ENCODE measurements around the gene ENTPD2. TPM values are rescaled to one million over a fixed set of nuclear protein-coding genes. Genes with fewer than 3 reads are reported as not detected.
A peak's percentile ranks its signal among the peaks of the same experiment; 100 is the strongest.
"Not testable (repeated sequence)": the region's sequence is repeated elsewhere in the genome, so short reads cannot be mapped to it uniquely, and the experiment has no call there.

The ENTPD2 gene
- total and polyA plus RNA-seq, 2 experiments from 2014 or later: 1.8 to 1.9 TPM

DNA sequence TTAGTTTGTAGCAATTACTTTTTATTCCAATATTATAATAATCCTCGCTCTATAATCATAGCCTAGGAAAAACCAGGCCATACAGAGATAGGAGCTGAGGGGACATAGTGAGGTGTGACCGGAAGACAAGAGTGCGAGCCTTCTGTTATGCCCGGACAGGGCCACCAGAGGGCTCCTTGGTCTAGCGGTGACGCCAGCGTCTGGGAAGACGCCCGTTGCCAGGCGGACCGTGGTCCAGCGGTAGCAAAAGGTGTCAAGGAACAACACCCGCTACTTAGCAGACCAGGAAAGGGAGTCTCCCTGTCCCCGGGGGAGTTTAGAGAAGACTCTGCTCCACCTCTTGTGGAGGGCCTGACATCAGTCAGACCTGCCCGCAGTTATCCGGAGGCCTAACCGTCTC lies 49.6 kb downstream of the ENTPD2 start:
- DNase-seq (ENCODE audit: low spot score); ATAC-seq; H3K27ac ChIP-seq (ENCODE audit: low read depth); H3K36me3 Mint-ChIP-seq (ENCODE audit: low read depth); H3K27me3 ChIP-seq (ENCODE audit: insufficient read depth); H2AFZ ChIP-seq; H3F3A ChIP-seq (replicated peaks; ENCODE audit: low read depth); H3K27me3 Mint-ChIP-seq (ENCODE audit: insufficient read depth, low read depth, poor library complexity); H3K9me2 ChIP-seq (ENCODE audit: insufficient read depth); H3K4me3 Mint-ChIP-seq; H3K4me2 ChIP-seq; H3K4me1 ChIP-seq (ENCODE audit: insufficient read depth); H3K4me3 ChIP-seq; H4K20me1 ChIP-seq (replicated peaks; ENCODE audit: insufficient read depth); H3K36me3 ChIP-seq (ENCODE audit: insufficient read depth); H3K79me2 ChIP-seq (replicated peaks; ENCODE audit: insufficient read depth); H3K27ac Mint-ChIP-seq; H3K4me1 Mint-ChIP-seq: not testable (repeated sequence)
- TF ChIP-seq CREB1 (CRISPR knock-in tag; IDR thresholded peaks at IDR 0.05; ENCODE audit: low read depth): peak; percentile 75
- TF ChIP-seq, protein P1, sequence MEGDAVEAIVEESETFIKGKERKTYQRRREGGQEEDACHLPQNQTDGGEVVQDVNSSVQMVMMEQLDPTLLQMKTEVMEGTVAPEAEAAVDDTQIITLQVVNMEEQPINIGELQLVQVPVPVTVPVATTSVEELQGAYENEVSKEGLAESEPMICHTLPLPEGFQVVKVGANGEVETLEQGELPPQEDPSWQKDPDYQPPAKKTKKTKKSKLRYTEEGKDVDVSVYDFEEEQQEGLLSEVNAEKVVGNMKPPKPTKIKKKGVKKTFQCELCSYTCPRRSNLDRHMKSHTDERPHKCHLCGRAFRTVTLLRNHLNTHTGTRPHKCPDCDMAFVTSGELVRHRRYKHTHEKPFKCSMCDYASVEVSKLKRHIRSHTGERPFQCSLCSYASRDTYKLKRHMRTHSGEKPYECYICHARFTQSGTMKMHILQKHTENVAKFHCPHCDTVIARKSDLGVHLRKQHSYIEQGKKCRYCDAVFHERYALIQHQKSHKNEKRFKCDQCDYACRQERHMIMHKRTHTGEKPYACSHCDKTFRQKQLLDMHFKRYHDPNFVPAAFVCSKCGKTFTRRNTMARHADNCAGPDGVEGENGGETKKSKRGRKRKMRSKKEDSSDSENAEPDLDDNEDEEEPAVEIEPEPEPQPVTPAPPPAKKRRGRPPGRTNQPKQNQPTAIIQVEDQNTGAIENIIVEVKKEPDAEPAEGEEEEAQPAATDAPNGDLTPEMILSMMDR (conservative IDR thresholded peaks at IDR 0.05; ENCODE audit: low read depth in 2 of 2): peak; percentile 50 to 55
- H3K9me3 Mint-ChIP-seq: peaks cover 19% of the 10 kb centered on the region

GRCh38 chr9:137002646-137003041 lies 51.2 kb downstream of the ENTPD2 start:
- Histone ChIP-seq H3K36me3 (ENCODE audit: insufficient read depth) (no peaks in the 10 kb centered on the region), H4K20me1 (replicated peaks; ENCODE audit: insufficient read depth) (no peaks in the 10 kb centered on the region), H3K9me2 (ENCODE audit: insufficient read depth) (no peaks in the 10 kb centered on the region), H3K27ac (ENCODE audit: low read depth) (no peak overlapping the region), H2AFZ (no peak overlapping the region), H3F3A (replicated peaks; ENCODE audit: low read depth) (no peaks in the 10 kb centered on the region), H3K79me2 (replicated peaks; ENCODE audit: insufficient read depth) (no peaks in the 10 kb centered on the region), H3K4me2 (no peak overlapping the region), H3K27me3 (ENCODE audit: insufficient read depth) (peaks cover 3% of the 10 kb centered on the region; the same call in 1 of the 2 replicates), H3K4me1 (ENCODE audit: insufficient read depth) (no peaks in the 10 kb centered on the region), H3K4me3 (no peak overlapping the region)
- DNase-seq (ENCODE audit: low spot score): no peak
- H3K36me3 Mint-ChIP-seq (ENCODE audit: low read depth): peaks cover 6% of the 10 kb centered on the region; the same call in 2 of the 3 replicates
- ATAC-seq: no peak
- H3K27ac Mint-ChIP-seq: no peak overlapping the region
- peaks cover under 1% of the 10 kb centered on the region; the same call in 2 of the 3 replicates for H3K4me1 Mint-ChIP-seq
- H3K9me3 Mint-ChIP-seq: peaks cover 19% of the 10 kb centered on the region
- no peak overlapping the region for H3K4me3 Mint-ChIP-seq
- peaks cover 6% of the 10 kb centered on the region for H3K27me3 Mint-ChIP-seq (ENCODE audit: insufficient read depth, low read depth, poor library complexity)
- TF ChIP-seq, protein P1 (conservative IDR thresholded peaks at IDR 0.05; ENCODE audit: low read depth in 2 of 2): no peak
- TF ChIP-seq JUNB (IDR thresholded peaks at IDR 0.05; ENCODE audit: unreplicated experiment) (no peak), CREB1 (CRISPR knock-in tag; IDR thresholded peaks at IDR 0.05; ENCODE audit: low read depth) (no peak), EZH2 (IDR thresholded peaks at IDR 0.05; ENCODE audit: low read depth, unreplicated experiment) (no peak), POLR2AphosphoS5 (IDR thresholded peaks at IDR 0.05; ENCODE audit: low read depth) (no peak), EZH2phosphoT487 (IDR thresholded peaks at IDR 0.05; ENCODE audit: unreplicated experiment) (no peak), NANOG (IDR thresholded peaks at IDR 0.05; ENCODE audit: borderline replicate concordance) (no peak), ZNF114 (CRISPR knock-in tag; IDR thresholded peaks at IDR 0.05) (no peak), STAT1 (IDR thresholded peaks at IDR 0.05; ENCODE audit: unreplicated experiment) (no peak), ZNF331 (CRISPR knock-in tag; IDR thresholded peaks at IDR 0.05; ENCODE audit: low read depth) (no peak), REST (IDR thresholded peaks at IDR 0.05; ENCODE audit: unreplicated experiment) (no peak)
- TF ChIP-seq, protein P2, sequence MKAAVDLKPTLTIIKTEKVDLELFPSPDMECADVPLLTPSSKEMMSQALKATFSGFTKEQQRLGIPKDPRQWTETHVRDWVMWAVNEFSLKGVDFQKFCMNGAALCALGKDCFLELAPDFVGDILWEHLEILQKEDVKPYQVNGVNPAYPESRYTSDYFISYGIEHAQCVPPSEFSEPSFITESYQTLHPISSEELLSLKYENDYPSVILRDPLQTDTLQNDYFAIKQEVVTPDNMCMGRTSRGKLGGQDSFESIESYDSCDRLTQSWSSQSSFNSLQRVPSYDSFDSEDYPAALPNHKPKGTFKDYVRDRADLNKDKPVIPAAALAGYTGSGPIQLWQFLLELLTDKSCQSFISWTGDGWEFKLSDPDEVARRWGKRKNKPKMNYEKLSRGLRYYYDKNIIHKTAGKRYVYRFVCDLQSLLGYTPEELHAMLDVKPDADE (IDR thresholded peaks at IDR 0.05): no peak
